GM21526 (cell line): ENCODE measurements around the gene CLDN14.
A peak's percentile ranks its signal among the peaks of the same experiment; 100 is the strongest.

Experiments used
- ATAC-seq: cut with Tn5 transposase; IDR thresholded peaks from one replicate; pipeline ENCODE4 v1.9.1; 2021; ENCODE audit warnings: moderate library complexity; ENCODE audit not compliant: unreplicated experiment, low FRiP score

CLDN14 gene

GRCh38 chr21:36437745-36438128, 42.2 kb downstream of the CLDN14 start:
- no peak for ATAC-seq

DNA sequence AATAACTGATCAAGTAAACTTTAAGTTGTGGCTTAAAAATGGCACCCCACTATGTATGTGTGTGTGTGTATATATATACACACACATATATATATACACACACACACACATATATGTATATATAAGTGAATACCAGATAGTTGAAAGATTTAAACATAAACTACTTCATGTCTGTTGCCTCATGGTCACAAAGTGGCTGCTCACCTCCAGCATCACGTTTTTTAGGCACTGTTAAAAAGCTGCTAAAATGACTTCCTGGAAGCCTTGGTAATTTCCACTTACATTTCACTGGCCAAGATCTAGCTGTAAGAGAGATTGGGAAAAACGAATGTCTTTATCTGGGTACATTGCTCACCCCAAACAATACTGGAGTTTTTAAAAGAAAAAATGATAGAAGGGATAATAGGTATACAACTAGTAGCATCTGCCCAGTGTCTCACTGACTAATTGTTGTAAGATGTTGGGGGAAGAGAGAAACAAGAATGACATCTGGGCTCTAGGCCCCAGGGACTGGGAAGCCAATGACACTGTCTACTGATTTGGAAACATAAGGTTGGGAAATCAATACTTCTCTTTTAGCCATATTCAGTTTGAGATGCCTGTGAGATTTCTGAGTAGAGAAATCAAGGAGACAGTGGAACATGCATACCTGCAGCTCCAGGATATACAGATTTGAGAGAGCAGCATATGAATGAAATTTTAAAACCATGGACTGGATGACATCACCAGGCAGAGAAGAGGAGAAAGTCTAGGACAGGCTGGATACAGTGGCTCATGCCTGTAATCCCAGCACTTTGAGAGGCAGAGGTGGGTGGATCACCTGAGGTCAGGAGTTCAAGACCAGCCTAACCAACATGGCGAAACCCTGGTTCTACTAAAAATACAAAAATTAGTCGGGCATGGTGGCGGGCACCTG, 42.8 kb downstream of the CLDN14 start:
- no peak for ATAC-seq

GRCh38 chr21:36434144-36434543, 45.8 kb downstream of the CLDN14 start:
- no peak for ATAC-seq

GRCh38 chr21:36433059-36433709, 46.7 kb downstream of the CLDN14 start:
- no peak for ATAC-seq

GRCh38 chr21:36431252-36431651, 48.7 kb downstream of the CLDN14 start:
- no peak for ATAC-seq

- ATAC-seq: no peak
These were observed 49.1 kb downstream of the CLDN14 start for GRCh38 chr21:36430841-36431240.

GRCh38 chr21:36429947-36430546, 49.9 kb downstream of the CLDN14 start:
- peak; percentile 71 for ATAC-seq

DNA sequence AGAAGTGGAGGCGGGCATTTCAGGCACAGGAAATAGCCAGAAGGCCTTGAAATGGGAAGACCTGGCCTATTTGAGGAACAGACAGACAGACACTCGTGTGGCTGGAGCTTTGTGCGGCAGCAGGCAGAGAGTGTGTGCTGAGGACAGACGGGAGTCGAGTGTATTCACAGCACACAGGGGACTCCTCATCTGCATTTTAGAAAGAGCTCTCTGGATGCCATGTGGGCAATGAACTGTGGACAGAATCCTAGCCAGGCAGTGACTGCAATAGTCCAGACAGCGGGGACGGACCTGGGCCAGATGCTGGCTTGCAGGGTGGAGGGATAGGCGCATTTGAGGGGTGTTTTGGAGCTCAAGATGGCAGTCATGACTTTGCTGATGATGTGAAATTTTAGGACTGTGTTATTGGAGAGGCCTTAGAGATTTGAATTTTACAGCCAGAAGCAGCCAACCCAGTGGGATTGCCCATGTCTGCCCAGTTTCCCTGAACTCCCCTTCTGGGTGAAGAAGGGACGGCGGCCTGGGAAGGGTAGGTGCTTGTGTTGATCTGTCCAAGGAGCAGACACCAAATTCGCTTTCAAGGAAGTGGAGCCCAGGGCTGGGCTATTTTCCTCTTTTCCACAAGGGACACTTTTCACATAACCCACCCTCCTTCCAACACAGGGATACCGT, 51.0 kb downstream of the CLDN14 start:
- ATAC-seq: no peak

- no peak for ATAC-seq
These were observed 52.4 kb downstream of the CLDN14 start for GRCh38 chr21:36427502-36427901.

- ATAC-seq: no peak
These were observed 54.6 kb downstream of the CLDN14 start for GRCh38 chr21:36425286-36425685.

GRCh38 chr21:36424592-36424991, 55.3 kb downstream of the CLDN14 start:
- no peak for ATAC-seq

GRCh38 chr21:36423771-36424433, 56.0 kb downstream of the CLDN14 start:
- no peak for ATAC-seq

- ATAC-seq: no peak
These were observed 57.4 kb downstream of the CLDN14 start for GRCh38 chr21:36422279-36423098.

GRCh38 chr21:36420571-36421339, 59.2 kb downstream of the CLDN14 start:
- ATAC-seq: no peak

GRCh38 chr21:36419996-36420395, 59.9 kb downstream of the CLDN14 start:
- ATAC-seq: no peak

DNA sequence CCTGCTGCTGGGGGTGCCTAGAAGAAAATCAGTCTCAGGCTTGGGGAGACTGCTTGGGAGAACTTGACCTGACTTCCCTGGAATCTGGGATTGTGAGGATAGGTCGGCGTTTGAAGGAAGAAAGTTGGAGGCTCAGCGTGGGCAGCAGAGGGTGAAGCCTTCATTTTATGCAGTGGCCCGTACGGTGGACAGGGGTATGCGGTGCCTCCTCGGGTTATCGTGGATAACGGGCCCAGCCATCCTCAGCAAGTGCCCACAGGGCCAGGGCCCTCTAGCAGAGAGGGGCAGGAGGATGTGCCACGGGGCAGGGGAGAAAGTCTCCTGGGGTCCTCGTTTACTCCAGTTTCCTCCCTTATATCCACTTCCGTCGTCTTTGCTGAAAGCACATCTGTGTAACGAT, 60.7 kb downstream of the CLDN14 start:
- no peak for ATAC-seq

DNA sequence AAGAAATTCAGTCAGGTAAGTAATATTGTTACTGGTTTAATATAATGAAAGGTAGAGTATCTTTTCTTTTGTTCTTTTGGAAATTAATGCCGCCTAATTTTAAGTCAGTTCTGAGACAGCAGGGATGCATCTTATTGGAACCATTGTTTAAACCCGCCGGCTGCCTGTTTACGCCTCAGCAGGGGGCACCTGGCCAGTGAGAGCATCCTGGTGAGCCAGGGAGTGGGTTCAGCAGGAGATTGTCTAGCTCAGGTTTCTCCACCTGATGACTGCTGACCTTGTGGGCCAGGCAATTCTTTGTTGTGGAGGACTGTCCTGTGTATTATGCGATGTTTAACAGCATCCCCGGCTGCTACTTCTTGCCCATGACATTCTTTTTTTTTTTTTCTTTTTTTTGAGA, 64.5 kb downstream of the CLDN14 start:
- no peak for ATAC-seq

DNA sequence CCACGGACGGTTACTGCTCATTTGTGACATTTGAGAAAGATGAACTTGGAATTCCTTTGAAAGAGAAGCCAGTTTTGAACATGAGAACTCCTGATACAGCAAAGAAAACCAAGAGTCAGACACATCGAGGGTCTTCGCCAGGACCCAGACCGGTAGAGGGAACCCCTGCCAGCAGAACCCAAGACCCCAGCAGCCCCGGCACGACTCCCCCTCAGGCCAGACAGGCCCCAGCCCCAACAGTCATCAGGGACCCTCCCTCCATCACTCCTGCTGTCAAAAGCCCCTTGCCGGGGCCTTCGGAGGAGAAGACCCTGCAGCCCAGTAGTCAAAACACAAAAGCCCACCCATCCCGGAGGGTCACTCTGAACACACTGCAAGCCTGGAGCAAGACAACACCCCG, 67.0 kb downstream of the CLDN14 start:
- no peak for ATAC-seq

GRCh38 chr21:36411301-36411700, 68.6 kb downstream of the CLDN14 start:
- ATAC-seq: no peak
